IMR-90 (cell line): ENCODE results near the gene FTO. TPM values are rescaled to one million over a fixed set of nuclear protein-coding genes. Genes with fewer than 3 reads are reported as not detected.

Source experiments
- ATAC-seq: fragments of 200-7000 bp; cut with Tn5 transposase; 2 replicates; pipeline ENCODE4 v1.9.1; 2020; ENCODE audit warnings: low read depth, mild to moderate bottlenecking, moderate library complexity
- BruUV-seq: library from RNA; stranded (reverse); fragments of 400-500 nt; replicated peaks from 2 replicates; lab custom pipeline; 2021; lab: Mats Ljungman, UMichigan
- CTCF ChIA-PET: fragments of 300-600 bp; formaldehyde crosslinking; extraction: SDS; loops from one replicate; lab custom pipeline; 2021; ENCODE audit warnings: antibody characterized with exemption; lab: Yijun Ruan, JAX
- POLR2A ChIA-PET: fragments of 300-600 bp; sonication (Branson Sonifier 250); formaldehyde crosslinking; loops from one replicate; lab custom pipeline; 2022; ENCODE audit warnings: antibody characterized with exemption; ENCODE audit not compliant: unreplicated experiment; lab: Charles Lee
- DNase-seq: peaks from one replicate; pipeline ENCODE4 v3.0.0; 2013
- H2AFZ ChIP-seq: replicated peaks from 2 replicates; pipeline ENCODE3; 2013; ENCODE audit warnings: low read length, mild to moderate bottlenecking; ENCODE audit not compliant: poor library complexity
- H2AK5ac ChIP-seq: 2 replicates; pipeline ENCODE4 v1.6.1; 2013; ENCODE audit warnings: low read depth, low read length, inconsistent platforms
- H2AK9ac ChIP-seq: replicated peaks from 2 replicates; pipeline ENCODE3; 2013; ENCODE audit warnings: mild to moderate bottlenecking, low read depth, low read length, moderate library complexity; ENCODE audit not compliant: poor library complexity
- H2BK120ac ChIP-seq: 2 replicates; pipeline ENCODE4 v1.6.1; 2013; ENCODE audit warnings: low read depth, low read length, inconsistent platforms
- H2BK15ac ChIP-seq: 3 replicates; pipeline ENCODE4 v1.6.1; 2013; ENCODE audit warnings: low read depth, low read length, inconsistent platforms
- H2BK20ac ChIP-seq: 2 replicates; pipeline ENCODE4 v1.6.1; 2013; ENCODE audit warnings: low read depth, mild to moderate bottlenecking, inconsistent platforms, low read length, moderate library complexity
- H2BK5ac ChIP-seq: 2 replicates; pipeline ENCODE4 v1.6.1; 2013; ENCODE audit warnings: mild to moderate bottlenecking, low read depth, low read length, inconsistent platforms; ENCODE audit not compliant: poor library complexity, severe bottlenecking
- H3K14ac ChIP-seq: replicated peaks from 2 replicates; pipeline ENCODE4 v1.6.1; 2013; ENCODE audit warnings: low read depth, low read length, inconsistent platforms
- H3K18ac ChIP-seq: 2 replicates; pipeline ENCODE4 v1.6.1; 2013; ENCODE audit warnings: low read depth, low read length, control low read depth
- H3K23ac ChIP-seq: 2 replicates; pipeline ENCODE4 v1.6.1; 2013; ENCODE audit warnings: low read depth, low read length, inconsistent platforms
- H3K27ac ChIP-seq: 2 replicates; pipeline ENCODE4 v1.5.1; 2013; ENCODE audit warnings: mild to moderate bottlenecking, control low read depth, low read length; ENCODE audit not compliant: insufficient read depth
- H3K27me3 ChIP-seq: 2 replicates; pipeline ENCODE4 v1.6.1; 2013; ENCODE audit warnings: low read length; ENCODE audit not compliant: control insufficient read depth, insufficient read depth
- H3K36me3 ChIP-seq: 2 replicates; pipeline ENCODE4 v1.6.1; 2013; ENCODE audit warnings: low read length, mixed read lengths; ENCODE audit not compliant: control insufficient read depth, insufficient read depth
- H3K4ac ChIP-seq: 2 replicates; pipeline ENCODE4 v1.6.1; 2013; ENCODE audit warnings: low read depth, low read length, inconsistent platforms
- H3K4me1 ChIP-seq: 2 replicates; pipeline ENCODE4 v1.6.1; 2013; ENCODE audit warnings: low read length, mixed read lengths; ENCODE audit not compliant: control insufficient read depth, insufficient read depth
- H3K4me2 ChIP-seq: 2 replicates; pipeline ENCODE4 v1.6.1; 2013; ENCODE audit warnings: low read depth, mild to moderate bottlenecking, control low read depth, low read length, moderate library complexity
- H3K4me3 ChIP-seq: 2 replicates; pipeline ENCODE4 v1.5.1; 2013; ENCODE audit warnings: low read depth, mild to moderate bottlenecking, control low read depth, low read length, moderate library complexity; ENCODE audit not compliant: insufficient read depth
- H3K56ac ChIP-seq: 2 replicates; pipeline ENCODE4 v1.6.1; 2013; ENCODE audit warnings: low read length, inconsistent platforms; ENCODE audit not compliant: insufficient read depth; ENCODE audit errors: extremely low read depth
- H3K79me1 ChIP-seq, 2 experiments: 2 replicates each; pipeline ENCODE4 v1.6.1; 2013; ENCODE audit warnings: low read length in 2 of 2, inconsistent platforms in 1 of 2, low read depth in 1 of 2
- H3K9ac ChIP-seq: 2 replicates; pipeline ENCODE4 v1.6.1; 2013; ENCODE audit warnings: low read depth, low read length, control low read depth
- H3K9me1 ChIP-seq: 2 replicates; pipeline ENCODE4 v1.6.1; 2013; ENCODE audit warnings: low read length, inconsistent platforms; ENCODE audit not compliant: insufficient read depth
- H3K9me3 ChIP-seq: 2 replicates; pipeline ENCODE4 v1.6.1; 2013; ENCODE audit warnings: low read length; ENCODE audit not compliant: control insufficient read depth, insufficient read depth
- H4K20me1 ChIP-seq: 2 replicates; pipeline ENCODE4 v1.6.1; 2013; ENCODE audit warnings: low read length, inconsistent platforms; ENCODE audit not compliant: insufficient read depth
- H4K5ac ChIP-seq: 2 replicates; pipeline ENCODE4 v1.6.1; 2013; ENCODE audit warnings: mild to moderate bottlenecking, low read depth, low read length, control low read depth
- H4K8ac ChIP-seq, 2 experiments: 2 replicates each; pipeline ENCODE4 v1.6.1; 2013; ENCODE audit warnings: low read depth in 2 of 2, low read length in 2 of 2, control low read depth in 1 of 2, inconsistent platforms in 1 of 2
- H4K91ac ChIP-seq: 2 replicates; pipeline ENCODE4 v1.6.1; 2013; ENCODE audit warnings: low read depth, low read length, inconsistent platforms; ENCODE audit not compliant: insufficient read depth
- BHLHE40 ChIP-seq: fragments of 150-350 bp; IDR thresholded peaks from 2 replicates; pipeline ENCODE4 v1.6.1; 2016; ENCODE audit warnings: mild to moderate bottlenecking, low read depth, low read length
- CEBPB ChIP-seq: IDR thresholded peaks from 2 replicates; pipeline ENCODE4 v1.6.1; 2012; ENCODE audit warnings: low read depth, low read length, improper control_type of control experiment
- CHD1 ChIP-seq: IDR thresholded peaks from 2 replicates; pipeline ENCODE4 v1.6.1; 2012; ENCODE audit warnings: low read depth, low read length, improper control_type of control experiment
- FOS ChIP-seq: fragments of 150-350 bp; IDR thresholded peaks from 2 replicates; pipeline ENCODE4 v1.6.1; 2016; ENCODE audit warnings: low read depth, low read length
- MAFK ChIP-seq: IDR thresholded peaks from 2 replicates; pipeline ENCODE4 v1.6.1; 2012; ENCODE audit warnings: low read depth, low read length, improper control_type of control experiment
- MAZ ChIP-seq: IDR thresholded peaks from 2 replicates; pipeline ENCODE4 v1.6.1; 2012; ENCODE audit warnings: low read depth, mild to moderate bottlenecking, low read length, improper control_type of control experiment, moderate library complexity, borderline replicate concordance
- MXI1 ChIP-seq: IDR thresholded peaks from 2 replicates; pipeline ENCODE4 v1.6.1; 2012; ENCODE audit warnings: low read depth, mild to moderate bottlenecking, low read length, moderate library complexity, borderline replicate concordance
- NFE2L2 ChIP-seq: fragments of 150-350 bp; IDR thresholded peaks from 2 replicates; pipeline ENCODE4 v1.6.1; 2016; ENCODE audit warnings: low read depth, mild to moderate bottlenecking, low read length
- POLR2A ChIP-seq: IDR thresholded peaks from 2 replicates; pipeline ENCODE4 v1.6.1; 2012; ENCODE audit warnings: mild to moderate bottlenecking, low read depth, low read length
- RAD21 ChIP-seq: IDR thresholded peaks from 2 replicates; pipeline ENCODE4 v1.6.1; 2012; ENCODE audit warnings: low read length, improper control_type of control experiment
- RCOR1 ChIP-seq: IDR thresholded peaks from 2 replicates; pipeline ENCODE4 v1.6.1; 2012; ENCODE audit warnings: mild to moderate bottlenecking, low read length, improper control_type of control experiment; ENCODE audit not compliant: insufficient replicate concordance
- RFX5 ChIP-seq: IDR thresholded peaks from 2 replicates; pipeline ENCODE4 v1.8.0; 2012; ENCODE audit warnings: low read depth, mild to moderate bottlenecking, low read length, moderate library complexity
- SMC3 ChIP-seq: fragments of 150-350 bp; IDR thresholded peaks from 2 replicates; pipeline ENCODE4 v1.6.1; 2016; ENCODE audit warnings: low read depth, mild to moderate bottlenecking, antibody characterized with exemption, low read length, moderate library complexity
- WGBS, 2 experiments: methylation state at CpG; one replicate each; pipeline versions ENCODE4 v1.1.5 to v1.1.7; 2013; ENCODE audit warnings: missing lambda C conversion rate in 2 of 2; ENCODE audit not compliant: insufficient read length in 1 of 2; ENCODE audit errors: extremely low coverage in 2 of 2; 5-methylcytosine and 5-hydroxymethylcytosine counted together
- dilution Hi-C: fragments of 300-500 bp; cut with HindIII; formaldehyde crosslinking; loops from one replicate; pipeline ENCODE4 v1.14.3; 2018; ENCODE audit warnings: low sequenced_read_pairs; ENCODE audit not compliant: unreplicated experiment
- in situ Hi-C: fragments of 300-500 bp; cut with MboI; formaldehyde crosslinking; loops from 3 replicates; pipeline ENCODE4 v1.14.3; 2019; ENCODE audit warnings: low sequenced_read_pairs, inconsistent platforms, mixed read lengths
- intact Hi-C: fragments of 100-400 bp; cut with micrococcal nuclease; formaldehyde crosslinking; loops from 2 replicates; pipeline ENCODE4 v1.10.0; 2022
- polyA plus RNA-seq, 3 experiments: library from polyadenylated mRNA; depleted of rRNA; stranded (reverse); fragments of >200 nt; gene quantifications; 2 replicates each; pipeline ENCODE4 v1.2.3, GENCODE V29; 2012; ENCODE audit warnings: low replicate concordance in 1 of 3
- total RNA-seq: library from RNA; depleted of rRNA; stranded (reverse); fragments of >200 nt; gene quantifications from 2 replicates; pipeline ENCODE4 v1.2.3, GENCODE V29; 2012
- TF ChIP-seq, protein P1 (sequence below): conservative IDR thresholded peaks from 2 replicates; pipeline ENCODE4 v1.5.1; 2012; ENCODE audit warnings: mild to moderate bottlenecking, low read depth, low read length, improper control_type of control experiment
- TF ChIP-seq, protein P2 (sequence below): fragments of 150-350 bp; IDR thresholded peaks from 2 replicates; pipeline ENCODE4 v1.6.1; 2016; ENCODE audit warnings: low read depth, mild to moderate bottlenecking, low read length, moderate library complexity, borderline replicate concordance
- TF ChIP-seq, protein P3 (sequence below): fragments of 150-350 bp; IDR thresholded peaks from 2 replicates; pipeline ENCODE4 v1.6.1; 2017; ENCODE audit warnings: mild to moderate bottlenecking, antibody characterized with exemption, low read length, low read depth

The FTO gene
- total and polyA plus RNA-seq, 2 of the 4 experiments (the other 2 are of a cell fraction): 70.3 to 132 TPM

DNA sequence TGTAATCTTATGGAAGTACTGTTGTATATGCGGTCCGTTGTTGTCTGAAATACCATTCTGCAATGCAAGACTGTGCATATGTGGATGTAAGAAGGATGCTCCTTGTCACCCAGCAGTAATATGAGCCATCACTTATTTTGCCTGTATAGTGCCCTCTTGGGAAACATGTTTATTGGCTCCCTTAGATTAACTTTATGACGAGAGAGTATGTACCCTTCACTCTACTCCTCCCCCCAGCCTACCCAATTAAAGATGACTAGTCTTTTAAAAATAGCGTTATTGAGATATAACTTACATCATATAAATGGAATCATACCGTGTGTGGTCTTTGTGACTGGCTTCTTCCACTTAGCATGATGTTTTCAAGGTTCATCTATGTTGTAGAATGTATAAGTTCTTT is 33.6 kb downstream of the FTO start:
- in situ Hi-C loops: no loop called here
- H3K4me2 ChIP-seq: no peak overlapping the region
- H4K20me1 ChIP-seq: peaks cover 31% of the 10 kb centered on the region; the same call in 1 of the 2 replicates
- no peak overlapping the region for H4K5ac ChIP-seq
- H2AK9ac ChIP-seq: no peak overlapping the region
- no peak overlapping the region for H4K8ac ChIP-seq
- DNase-seq (no peak), ATAC-seq (no peak)
- ChIA-PET CTCF (no interaction called here), POLR2A (no interaction called here)
- intact Hi-C loops: no loop called here
- H3K4ac ChIP-seq: no peak overlapping the region
- no peak overlapping the region for H3K23ac ChIP-seq
- no peak overlapping the region for H4K91ac ChIP-seq
- BruUV-seq: no TSS peak
- H3K14ac ChIP-seq: no peak overlapping the region
- H3K27me3 ChIP-seq: no peaks in the 10 kb centered on the region
- no peak overlapping the region for H3K27ac ChIP-seq
- peaks cover 4% of the 10 kb centered on the region; the same call in 1 of the 2 replicates for H3K4me1 ChIP-seq
- dilution Hi-C loops: no loop called here
- no peak overlapping the region for H3K9ac ChIP-seq
- H2BK15ac ChIP-seq: no peak overlapping the region
- H3K4me3 ChIP-seq: no peak overlapping the region
- no peak overlapping the region for H2AFZ ChIP-seq
- no peak overlapping the region for H2BK120ac ChIP-seq
- WGBS, 2 experiments: no CpG with 5 or more reads among the region's 5 CpGs
- H3K79me1 ChIP-seq: peaks cover 17 to 47% of the 10 kb centered on the region in 2 experiments
- H3K18ac ChIP-seq: no peak overlapping the region
- H2BK20ac ChIP-seq: no peak overlapping the region
- H3K36me3 ChIP-seq: no peaks in the 10 kb centered on the region
- H2BK5ac ChIP-seq: no peak overlapping the region
- H2AK5ac ChIP-seq: no peak overlapping the region
- no peak overlapping the region for H3K56ac ChIP-seq
- no peaks in the 10 kb centered on the region for H3K9me3 ChIP-seq
- TF ChIP-seq, protein P1, sequence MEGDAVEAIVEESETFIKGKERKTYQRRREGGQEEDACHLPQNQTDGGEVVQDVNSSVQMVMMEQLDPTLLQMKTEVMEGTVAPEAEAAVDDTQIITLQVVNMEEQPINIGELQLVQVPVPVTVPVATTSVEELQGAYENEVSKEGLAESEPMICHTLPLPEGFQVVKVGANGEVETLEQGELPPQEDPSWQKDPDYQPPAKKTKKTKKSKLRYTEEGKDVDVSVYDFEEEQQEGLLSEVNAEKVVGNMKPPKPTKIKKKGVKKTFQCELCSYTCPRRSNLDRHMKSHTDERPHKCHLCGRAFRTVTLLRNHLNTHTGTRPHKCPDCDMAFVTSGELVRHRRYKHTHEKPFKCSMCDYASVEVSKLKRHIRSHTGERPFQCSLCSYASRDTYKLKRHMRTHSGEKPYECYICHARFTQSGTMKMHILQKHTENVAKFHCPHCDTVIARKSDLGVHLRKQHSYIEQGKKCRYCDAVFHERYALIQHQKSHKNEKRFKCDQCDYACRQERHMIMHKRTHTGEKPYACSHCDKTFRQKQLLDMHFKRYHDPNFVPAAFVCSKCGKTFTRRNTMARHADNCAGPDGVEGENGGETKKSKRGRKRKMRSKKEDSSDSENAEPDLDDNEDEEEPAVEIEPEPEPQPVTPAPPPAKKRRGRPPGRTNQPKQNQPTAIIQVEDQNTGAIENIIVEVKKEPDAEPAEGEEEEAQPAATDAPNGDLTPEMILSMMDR: no peak
- no peak for TF ChIP-seq CEBPB
- no peak for TF ChIP-seq MXI1
- TF ChIP-seq MAFK: no peak
- no peak for TF ChIP-seq POLR2A
- no peak for TF ChIP-seq RFX5
- TF ChIP-seq, protein P2, sequence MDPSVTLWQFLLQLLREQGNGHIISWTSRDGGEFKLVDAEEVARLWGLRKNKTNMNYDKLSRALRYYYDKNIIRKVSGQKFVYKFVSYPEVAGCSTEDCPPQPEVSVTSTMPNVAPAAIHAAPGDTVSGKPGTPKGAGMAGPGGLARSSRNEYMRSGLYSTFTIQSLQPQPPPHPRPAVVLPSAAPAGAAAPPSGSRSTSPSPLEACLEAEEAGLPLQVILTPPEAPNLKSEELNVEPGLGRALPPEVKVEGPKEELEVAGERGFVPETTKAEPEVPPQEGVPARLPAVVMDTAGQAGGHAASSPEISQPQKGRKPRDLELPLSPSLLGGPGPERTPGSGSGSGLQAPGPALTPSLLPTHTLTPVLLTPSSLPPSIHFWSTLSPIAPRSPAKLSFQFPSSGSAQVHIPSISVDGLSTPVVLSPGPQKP: no peak
- no peak for TF ChIP-seq RAD21
- TF ChIP-seq NFE2L2: no peak
- TF ChIP-seq, protein P3, sequence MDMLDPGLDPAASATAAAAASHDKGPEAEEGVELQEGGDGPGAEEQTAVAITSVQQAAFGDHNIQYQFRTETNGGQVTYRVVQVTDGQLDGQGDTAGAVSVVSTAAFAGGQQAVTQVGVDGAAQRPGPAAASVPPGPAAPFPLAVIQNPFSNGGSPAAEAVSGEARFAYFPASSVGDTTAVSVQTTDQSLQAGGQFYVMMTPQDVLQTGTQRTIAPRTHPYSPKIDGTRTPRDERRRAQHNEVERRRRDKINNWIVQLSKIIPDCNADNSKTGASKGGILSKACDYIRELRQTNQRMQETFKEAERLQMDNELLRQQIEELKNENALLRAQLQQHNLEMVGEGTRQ: no peak
- no peak for TF ChIP-seq FOS
- no peak for TF ChIP-seq BHLHE40
- TF ChIP-seq RCOR1: no peak
- no peak for TF ChIP-seq MAZ
- TF ChIP-seq CHD1: no peak
- TF ChIP-seq SMC3: no peak
- H3K9me1 ChIP-seq: no peaks in the 10 kb centered on the region; the same call in none of the 2 replicates
